Tibial nerve (tissue), 4 donors: ENCODE results near the gene DDAH2.

Experiments
- CTCF ChIP-seq, 5 experiments: fragments of 200-600 bp in 3 of 5; fragments of 450-650 bp in 2 of 5; sonication (generic) in 3 of 5; IDR thresholded peaks; one replicate each; pipeline ENCODE4 v1.5.1; 2016 to 2019; ENCODE audit warnings: antibody characterized with exemption in 5 of 5, mild to moderate bottlenecking in 3 of 5, moderate library complexity in 2 of 5
- EP300 ChIP-seq, 2 donors: sonication (generic); formaldehyde crosslinking; IDR thresholded peaks; one replicate each; pipeline ENCODE4 v1.6.1; 2017; ENCODE audit warnings: antibody characterized with exemption in 2 of 2, mild to moderate bottlenecking in 1 of 2

- TF ChIP-seq EP300 (IDR thresholded peaks at IDR 0.05): no peak
- TF ChIP-seq CTCF (IDR thresholded peaks at IDR 0.05): peak; percentile 31 to 81 (median 60)
Measured at GRCh38 chr6:31769684-31770371, 40.7 kb upstream of the DDAH2 start.
